ENCODE results near the gene CHMP1B.

CHMP1B gene

GRCh38 chr18:11851146-11851805 lies at the start of gene CHMP1B:
Gene CHMP1B, plus strand, starts transcription at chr18:11851413. Its CDS starts 99 bp downstream, at chr18:11851512.
- peak; percentile 97 for DNase-seq

GRCh38 chr18:11801573-11801972 lies 49.6 kb upstream of the CHMP1B start:
- no peak for DNase-seq

- no peak for DNase-seq
Measured at GRCh38 chr18:11802158-11802557, 49.1 kb upstream of the CHMP1B start.

GRCh38 chr18:11802586-11802985 lies 48.6 kb upstream of the CHMP1B start:
- no peak for DNase-seq

GRCh38 chr18:11807233-11807632 lies 44.0 kb upstream of the CHMP1B start:
- DNase-seq = no peak

GRCh38 chr18:11808001-11808855 lies 43.0 kb upstream of the CHMP1B start:
- no peak for DNase-seq

- no peak for DNase-seq
Measured at GRCh38 chr18:11809895-11810294, 41.3 kb upstream of the CHMP1B start.

- no peak for DNase-seq
Measured at GRCh38 chr18:11810379-11810778, 40.8 kb upstream of the CHMP1B start.

- no peak for DNase-seq
Measured at GRCh38 chr18:11811009-11811408, 40.2 kb upstream of the CHMP1B start.

GRCh38 chr18:11817229-11817628 lies 34.0 kb upstream of the CHMP1B start:
- no peak for DNase-seq

- DNase-seq = no peak
Measured at GRCh38 chr18:11818486-11819203, 32.6 kb upstream of the CHMP1B start.

GRCh38 chr18:11819938-11820337 lies 31.3 kb upstream of the CHMP1B start:
- no peak for DNase-seq

- DNase-seq = no peak
Measured at GRCh38 chr18:11820697-11821096, 30.5 kb upstream of the CHMP1B start.

GRCh38 chr18:11821208-11821607 lies 30.0 kb upstream of the CHMP1B start:
- no peak for DNase-seq

GRCh38 chr18:11821643-11822237 lies 29.5 kb upstream of the CHMP1B start:
- DNase-seq = no peak

GRCh38 chr18:11823545-11823944 lies 27.7 kb upstream of the CHMP1B start:
- no peak for DNase-seq

- DNase-seq = no peak
Measured at GRCh38 chr18:11826836-11827235, 24.4 kb upstream of the CHMP1B start.

GRCh38 chr18:11828786-11829432 lies 22.3 kb upstream of the CHMP1B start:
- DNase-seq = no peak

GRCh38 chr18:11830585-11830984 lies 20.6 kb upstream of the CHMP1B start:
- DNase-seq = no peak

- no peak for DNase-seq
Measured at GRCh38 chr18:11831921-11832320, 19.3 kb upstream of the CHMP1B start.

- no peak for DNase-seq
Measured at GRCh38 chr18:11834772-11835171, 16.4 kb upstream of the CHMP1B start.

- no peak for DNase-seq
Measured at GRCh38 chr18:11839556-11839955, 11.7 kb upstream of the CHMP1B start.

- no peak for DNase-seq
Measured at GRCh38 chr18:11840493-11840892, 10.7 kb upstream of the CHMP1B start.
